MM.1S (cell line): ENCODE results near the gene TTLL5.

Source experiments
- DNase-seq: peaks from one replicate; pipeline ENCODE4 v3.0.0-alpha.2; 2015
- H2AFZ ChIP-seq: fragments of 300-600 bp; sonication (generic); 2 replicates; pipeline ENCODE4 v1.6.0; 2016; ENCODE audit warnings: antibody characterized with exemption, low read length
- H3F3A ChIP-seq: fragments of 300-600 bp; sonication (generic); 2 replicates; pipeline ENCODE4 v1.6.1; 2016; ENCODE audit warnings: mild to moderate bottlenecking, antibody characterized with exemption, low read length, moderate library complexity, mixed read lengths; ENCODE audit not compliant: insufficient read depth
- H3K27ac ChIP-seq: fragments of 300-600 bp; sonication (generic); 2 replicates; pipeline ENCODE4 v1.5.1; 2016; ENCODE audit warnings: mild to moderate bottlenecking, low read length
- H3K27me3 ChIP-seq: fragments of 300-600 bp; sonication (generic); replicated peaks from 2 replicates; pipeline ENCODE4 v1.6.0; 2016; ENCODE audit warnings: low read length; ENCODE audit not compliant: insufficient read depth
- H3K36me3 ChIP-seq: fragments of 300-600 bp; sonication (generic); replicated peaks from 2 replicates; pipeline ENCODE4 v1.6.1; 2016; ENCODE audit warnings: mild to moderate bottlenecking, low read length, mixed read lengths; ENCODE audit not compliant: insufficient read depth
- H3K4me1 ChIP-seq: fragments of 300-600 bp; sonication (generic); 2 replicates; pipeline ENCODE4 v1.6.1; 2016; ENCODE audit warnings: low read length, mixed read lengths
- H3K4me2 ChIP-seq: fragments of 300-600 bp; sonication (generic); 2 replicates; pipeline ENCODE4 v1.6.0; 2016; ENCODE audit warnings: low read depth, low read length
- H3K4me3 ChIP-seq: fragments of 300-600 bp; sonication (generic); 2 replicates; pipeline ENCODE4 v1.5.1; 2016; ENCODE audit warnings: low read length, mixed read lengths
- H3K79me2 ChIP-seq: fragments of 300-600 bp; sonication (generic); 2 replicates; pipeline ENCODE4 v1.6.1; 2016; ENCODE audit warnings: mixed run types, low read length, mixed read lengths
- H3K9ac ChIP-seq: fragments of 300-600 bp; sonication (generic); 2 replicates; pipeline ENCODE4 v1.6.1; 2016; ENCODE audit warnings: low read length, mixed read lengths
- H3K9me2 ChIP-seq: fragments of 300-600 bp; sonication (generic); replicated peaks from 2 replicates; pipeline ENCODE4 v1.6.1; 2016; ENCODE audit warnings: mild to moderate bottlenecking, low read length, mixed read lengths; ENCODE audit not compliant: insufficient read depth
- H3K9me3 ChIP-seq: fragments of 300-600 bp; sonication (generic); replicated peaks from 2 replicates; pipeline ENCODE4 v1.6.1; 2016; ENCODE audit warnings: mild to moderate bottlenecking, low read length, mixed read lengths; ENCODE audit not compliant: insufficient read depth
- H4K20me1 ChIP-seq: fragments of 300-600 bp; sonication (generic); 2 replicates; pipeline ENCODE4 v1.6.1; 2016; ENCODE audit warnings: mild to moderate bottlenecking, low read length, moderate library complexity, mixed read lengths; ENCODE audit not compliant: insufficient read depth
- EZH2 ChIP-seq: fragments of 300-600 bp; sonication (generic); optimal IDR thresholded peaks from 2 replicates; pipeline ENCODE3; 2017; ENCODE audit warnings: low read depth, mild to moderate bottlenecking, antibody characterized with exemption, low read length, mixed read lengths
- EZH2phosphoT487 ChIP-seq: fragments of 300-600 bp; sonication (generic); IDR thresholded peaks from 2 replicates; pipeline ENCODE4 v1.6.1; 2018; ENCODE audit warnings: antibody characterized with exemption, low read length
- TF ChIP-seq, protein P1 (sequence below): fragments of 300-600 bp; sonication (generic); IDR thresholded peaks from 2 replicates; pipeline ENCODE4 v1.5.1; 2016; ENCODE audit warnings: antibody characterized with exemption, low read length, mixed read lengths

TTLL5 gene

DNA sequence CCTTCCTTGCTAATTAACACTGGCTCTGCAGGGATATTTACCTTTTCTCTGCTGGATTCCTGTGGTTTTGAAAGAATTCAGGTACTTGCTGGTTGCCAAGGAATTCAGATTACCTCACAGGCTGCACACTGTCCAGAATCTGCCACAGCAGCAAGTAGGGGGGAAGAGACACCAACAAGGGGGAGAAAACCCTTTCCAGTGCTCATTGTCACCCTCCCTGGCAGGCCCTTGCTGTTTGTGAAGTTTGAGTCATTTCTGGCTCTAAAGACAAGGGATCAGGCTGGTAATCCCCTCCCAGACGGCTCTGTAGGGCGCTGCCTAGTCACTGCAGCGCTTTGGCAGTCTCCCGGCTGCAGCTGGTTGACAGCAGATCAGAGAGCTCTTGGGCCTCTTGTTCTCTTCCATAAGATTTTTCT is 50.8 kb downstream of the TTLL5 start:
- Histone ChIP-seq H2AFZ (no peak overlapping the region), H3K9ac (no peak overlapping the region), H3K79me2 (no peaks in the 10 kb centered on the region), H3K27ac (no peak overlapping the region), H3K9me3 (no peaks in the 10 kb centered on the region), H3F3A (no peaks in the 10 kb centered on the region), H3K27me3 (no peaks in the 10 kb centered on the region), H3K4me3 (no peak overlapping the region), H3K4me1 (no peaks in the 10 kb centered on the region), H4K20me1 (no peaks in the 10 kb centered on the region), H3K36me3 (no peaks in the 10 kb centered on the region), H3K9me2 (no peaks in the 10 kb centered on the region), H3K4me2 (no peak overlapping the region)
- DNase-seq = no peak
- no peak for TF ChIP-seq EZH2phosphoT487
- no peak for TF ChIP-seq EZH2

DNA sequence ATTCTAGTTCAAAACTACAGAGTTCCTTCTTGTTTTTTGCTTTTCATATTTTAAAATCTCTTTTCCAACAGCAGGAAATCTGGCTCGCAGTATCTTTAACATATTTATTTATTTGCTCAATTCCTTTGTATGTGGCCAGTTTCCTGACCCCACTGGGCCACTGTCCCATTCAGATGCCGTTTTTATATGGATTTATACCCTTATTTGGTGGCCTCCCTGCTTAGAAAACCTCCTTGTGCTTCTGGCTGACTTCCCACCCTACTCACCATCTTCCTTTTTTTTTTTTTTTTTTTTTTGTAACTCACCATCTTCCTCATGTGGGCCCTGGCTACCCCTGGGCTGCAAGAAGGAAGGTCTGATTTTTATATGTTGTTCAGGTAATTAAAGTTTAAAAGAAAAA is 53.9 kb downstream of the TTLL5 start:
- TF ChIP-seq, protein P1, sequence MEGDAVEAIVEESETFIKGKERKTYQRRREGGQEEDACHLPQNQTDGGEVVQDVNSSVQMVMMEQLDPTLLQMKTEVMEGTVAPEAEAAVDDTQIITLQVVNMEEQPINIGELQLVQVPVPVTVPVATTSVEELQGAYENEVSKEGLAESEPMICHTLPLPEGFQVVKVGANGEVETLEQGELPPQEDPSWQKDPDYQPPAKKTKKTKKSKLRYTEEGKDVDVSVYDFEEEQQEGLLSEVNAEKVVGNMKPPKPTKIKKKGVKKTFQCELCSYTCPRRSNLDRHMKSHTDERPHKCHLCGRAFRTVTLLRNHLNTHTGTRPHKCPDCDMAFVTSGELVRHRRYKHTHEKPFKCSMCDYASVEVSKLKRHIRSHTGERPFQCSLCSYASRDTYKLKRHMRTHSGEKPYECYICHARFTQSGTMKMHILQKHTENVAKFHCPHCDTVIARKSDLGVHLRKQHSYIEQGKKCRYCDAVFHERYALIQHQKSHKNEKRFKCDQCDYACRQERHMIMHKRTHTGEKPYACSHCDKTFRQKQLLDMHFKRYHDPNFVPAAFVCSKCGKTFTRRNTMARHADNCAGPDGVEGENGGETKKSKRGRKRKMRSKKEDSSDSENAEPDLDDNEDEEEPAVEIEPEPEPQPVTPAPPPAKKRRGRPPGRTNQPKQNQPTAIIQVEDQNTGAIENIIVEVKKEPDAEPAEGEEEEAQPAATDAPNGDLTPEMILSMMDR = no peak
- no peak for TF ChIP-seq EZH2phosphoT487
- TF ChIP-seq EZH2 = no peak
- no peaks in the 10 kb centered on the region for H4K20me1 ChIP-seq
- H3K4me1 ChIP-seq = no peaks in the 10 kb centered on the region
- no peaks in the 10 kb centered on the region for H3F3A ChIP-seq
- no peak overlapping the region for H3K9ac ChIP-seq
- H3K27me3 ChIP-seq = no peaks in the 10 kb centered on the region
- no peaks in the 10 kb centered on the region for H3K36me3 ChIP-seq
- no peaks in the 10 kb centered on the region for H3K79me2 ChIP-seq
- no peak overlapping the region for H3K4me3 ChIP-seq
- no peak overlapping the region for H3K27ac ChIP-seq
- no peak overlapping the region for H2AFZ ChIP-seq
- no peak for DNase-seq
- no peaks in the 10 kb centered on the region for H3K9me3 ChIP-seq
- H3K4me2 ChIP-seq = no peak overlapping the region
- no peaks in the 10 kb centered on the region for H3K9me2 ChIP-seq

DNA sequence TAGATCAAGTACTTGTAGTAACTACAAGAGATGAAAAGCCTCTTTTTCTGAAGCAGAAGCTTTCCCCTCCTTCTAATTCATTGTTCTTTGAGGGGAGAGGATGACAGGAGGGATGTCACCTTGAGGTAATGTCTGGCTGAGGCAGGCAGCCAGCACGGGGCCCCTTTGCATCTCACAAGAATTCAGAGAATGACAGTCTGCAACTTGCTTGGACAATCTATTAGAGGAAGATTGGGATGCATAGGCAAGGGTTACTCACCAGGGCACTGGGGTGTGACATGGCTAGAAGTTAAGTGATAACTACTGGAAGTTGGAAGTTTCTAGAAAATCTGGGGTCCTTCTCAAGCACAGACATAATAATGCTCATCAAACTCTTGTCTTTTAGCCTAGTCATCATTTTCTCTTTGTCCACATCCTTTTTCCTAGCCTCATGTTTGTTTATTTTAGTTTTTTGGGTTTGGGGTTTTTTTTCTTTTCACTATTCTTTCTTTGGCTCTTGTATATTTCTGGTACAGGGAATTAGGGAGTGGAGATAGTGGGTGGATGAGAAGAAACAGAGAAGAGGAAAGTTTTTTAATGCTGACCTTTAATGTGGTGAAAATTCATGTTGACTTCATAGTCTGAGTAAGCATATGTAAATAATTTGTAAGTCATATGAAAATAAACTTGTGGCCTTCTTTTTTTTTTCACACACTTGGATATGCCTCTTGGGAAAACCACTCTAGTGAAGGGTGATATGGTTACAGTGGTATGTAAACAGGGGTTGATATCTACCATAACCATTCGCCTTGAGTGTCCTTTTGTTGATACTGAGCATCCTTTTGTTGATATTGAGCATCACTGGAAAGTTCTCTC is 55.1 kb downstream of the TTLL5 start:
- no peaks in the 10 kb centered on the region for H3K36me3 ChIP-seq
- no peak overlapping the region for H3K4me2 ChIP-seq
- TF ChIP-seq EZH2 = no peak
- TF ChIP-seq, protein P1 = no peak
- no peak for TF ChIP-seq EZH2phosphoT487
- no peak overlapping the region for H2AFZ ChIP-seq
- H3F3A ChIP-seq = no peaks in the 10 kb centered on the region
- no peaks in the 10 kb centered on the region for H4K20me1 ChIP-seq
- H3K27ac ChIP-seq = no peak overlapping the region
- H3K9me3 ChIP-seq = no peaks in the 10 kb centered on the region
- H3K9me2 ChIP-seq = no peaks in the 10 kb centered on the region
- H3K4me3 ChIP-seq = no peak overlapping the region
- no peaks in the 10 kb centered on the region for H3K27me3 ChIP-seq
- H3K4me1 ChIP-seq = no peaks in the 10 kb centered on the region
- no peak for DNase-seq
- no peaks in the 10 kb centered on the region for H3K79me2 ChIP-seq
- H3K9ac ChIP-seq = no peak overlapping the region

DNA sequence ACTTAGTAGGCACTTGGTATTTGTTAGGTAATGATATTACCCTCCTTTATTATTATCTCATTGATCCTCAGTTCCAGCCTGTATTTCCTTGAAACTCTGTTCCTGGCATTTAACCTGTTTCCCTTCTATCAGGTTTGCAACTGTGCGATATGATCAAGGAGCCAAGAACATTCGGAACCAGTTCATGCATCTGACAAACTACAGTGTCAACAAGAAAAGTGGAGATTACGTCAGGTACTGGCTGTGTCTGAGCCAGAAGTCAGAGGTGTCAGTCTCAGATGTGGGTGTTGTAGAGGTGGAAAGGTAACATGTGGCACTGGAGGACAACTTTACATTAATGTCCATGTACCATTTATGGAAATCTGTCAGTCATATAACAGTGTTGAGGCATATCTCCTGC is 56.7 kb downstream of the TTLL5 start:
- Histone ChIP-seq H4K20me1 (no peaks in the 10 kb centered on the region), H3F3A (no peaks in the 10 kb centered on the region), H3K9me2 (no peaks in the 10 kb centered on the region), H3K9me3 (no peaks in the 10 kb centered on the region), H3K27ac (no peak overlapping the region), H3K4me2 (no peak overlapping the region), H3K79me2 (no peaks in the 10 kb centered on the region), H3K27me3 (no peaks in the 10 kb centered on the region), H3K9ac (no peak overlapping the region), H3K4me3 (no peak overlapping the region), H3K36me3 (no peaks in the 10 kb centered on the region), H3K4me1 (no peaks in the 10 kb centered on the region), H2AFZ (no peak overlapping the region)
- TF ChIP-seq EZH2phosphoT487 (no peak), EZH2 (no peak)
- TF ChIP-seq, protein P1 = no peak
- no peak for DNase-seq
